ENCODE measurements around the gene DSG2.
"Not testable (repeated sequence)": the region's sequence is repeated elsewhere in the genome, so short reads cannot be mapped to it uniquely, and the experiment has no call there.

DNA sequence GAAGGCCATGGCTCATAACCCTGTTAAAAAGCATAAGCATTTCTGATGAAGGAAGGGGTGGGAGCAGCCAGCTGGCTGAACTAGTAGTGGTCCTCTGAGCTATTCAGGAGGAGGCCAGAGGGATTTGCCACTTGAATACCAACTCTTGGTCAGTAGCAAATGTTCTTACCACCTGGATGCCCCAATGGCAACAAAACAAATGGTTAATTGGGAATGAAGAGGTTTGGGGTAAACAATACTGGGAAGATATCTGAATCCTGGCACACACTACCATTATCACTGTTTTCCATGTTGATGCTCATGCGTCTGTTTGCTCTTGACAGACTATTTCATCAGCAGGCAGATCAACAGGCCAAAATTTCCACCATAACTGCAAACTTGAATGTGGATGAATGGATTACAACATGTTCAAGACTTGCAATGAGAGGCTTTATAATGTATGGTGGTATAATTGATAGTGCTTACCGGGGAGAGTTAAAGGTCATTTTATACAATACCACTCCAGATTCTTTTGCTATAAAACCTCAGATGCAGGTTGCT, 3.2 kb upstream of the DSG2 start:
- TF ChIP-seq, protein P1, sequence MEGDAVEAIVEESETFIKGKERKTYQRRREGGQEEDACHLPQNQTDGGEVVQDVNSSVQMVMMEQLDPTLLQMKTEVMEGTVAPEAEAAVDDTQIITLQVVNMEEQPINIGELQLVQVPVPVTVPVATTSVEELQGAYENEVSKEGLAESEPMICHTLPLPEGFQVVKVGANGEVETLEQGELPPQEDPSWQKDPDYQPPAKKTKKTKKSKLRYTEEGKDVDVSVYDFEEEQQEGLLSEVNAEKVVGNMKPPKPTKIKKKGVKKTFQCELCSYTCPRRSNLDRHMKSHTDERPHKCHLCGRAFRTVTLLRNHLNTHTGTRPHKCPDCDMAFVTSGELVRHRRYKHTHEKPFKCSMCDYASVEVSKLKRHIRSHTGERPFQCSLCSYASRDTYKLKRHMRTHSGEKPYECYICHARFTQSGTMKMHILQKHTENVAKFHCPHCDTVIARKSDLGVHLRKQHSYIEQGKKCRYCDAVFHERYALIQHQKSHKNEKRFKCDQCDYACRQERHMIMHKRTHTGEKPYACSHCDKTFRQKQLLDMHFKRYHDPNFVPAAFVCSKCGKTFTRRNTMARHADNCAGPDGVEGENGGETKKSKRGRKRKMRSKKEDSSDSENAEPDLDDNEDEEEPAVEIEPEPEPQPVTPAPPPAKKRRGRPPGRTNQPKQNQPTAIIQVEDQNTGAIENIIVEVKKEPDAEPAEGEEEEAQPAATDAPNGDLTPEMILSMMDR (IDR thresholded peaks at IDR 0.05 in 8 of 11, conservative IDR thresholded peaks at IDR 0.05 in 3 of 11) = not testable (repeated sequence)
- TF ChIP-seq POLR2A (IDR thresholded peaks at IDR 0.05) = not testable (repeated sequence)
